ENCODE results near the gene LIPC. TPM values are rescaled to one million over a fixed set of nuclear protein-coding genes. Genes with fewer than 3 reads are reported as not detected.

LIPC gene
- polyA plus RNA-seq, 2 of the 4 experiments (the other 2 are of a cell fraction): 0.13 to 0.30 TPM

GRCh38 chr15:58568157-58568571, 136.4 kb downstream of the LIPC start:
- FAIRE-seq: no peak
- Histone ChIP-seq H3K27ac (peak overlapping the region in 1 of 2 experiments; percentile 35; a peak in 2 of 6 replicates), H3K9me3 (peaks cover 3% of the 10 kb centered on the region; the same call in 1 of the 3 replicates), H3K4me3 (no peak overlapping the region), H3K4me2 (peak overlapping the region; percentile 20; the same call in 1 of the 3 replicates), H3K4me1 (peaks cover 7% of the 10 kb centered on the region; the same call in 2 of the 3 replicates)
- no peak for ATAC-seq
- 47% methylated on average over 2 of the region's 2 CpGs for WGBS (ENCODE audit: missing lambda C conversion rate)
- POLR2A ChIA-PET: interaction anchor here (0.8 kb wide), 1 partner anchor 98 kb away, joined by 4 read pairs; no protein-coding TSS in a partner anchor
- CTCF ChIA-PET: interaction anchor here (1.1 to 1.2 kb wide), 2 partner anchors 20 to 34 kb away, joined by 3 to 4 read pairs; no protein-coding TSS in a partner anchor
- TF ChIP-seq CBX8 (IDR thresholded peaks at IDR 0.05) (no peak), ESRRA (IDR thresholded peaks at IDR 0.05; ENCODE audit: borderline replicate concordance, low read length) (no peak), BHLHE40 (IDR thresholded peaks at IDR 0.05; ENCODE audit: low read depth, low read length) (no peak), CBX2 (IDR thresholded peaks at IDR 0.05; ENCODE audit: borderline replicate concordance, low read depth) (no peak), MAFK (IDR thresholded peaks at IDR 0.05; ENCODE audit: partially characterized antibody) (no peak), HOXA7 (CRISPR knock-in tag; IDR thresholded peaks at IDR 0.05) (no peak), FOXS1 (CRISPR knock-in tag; IDR thresholded peaks at IDR 0.05) (no peak), HOXB5 (CRISPR knock-in tag; IDR thresholded peaks at IDR 0.05) (no peak), ZNF302 (CRISPR knock-in tag; IDR thresholded peaks at IDR 0.05) (no peak), TP53 (CRISPR knock-in tag; IDR thresholded peaks at IDR 0.05) (no peak), NPAS2 (CRISPR knock-in tag; IDR thresholded peaks at IDR 0.05; ENCODE audit: borderline replicate concordance) (no peak), HMGXB4 (CRISPR knock-in tag; IDR thresholded peaks at IDR 0.05; ENCODE audit: borderline replicate concordance) (no peak), NR3C1 (IDR thresholded peaks at IDR 0.05) (no peak), TFCP2L1 (CRISPR knock-in tag; IDR thresholded peaks at IDR 0.05) (no peak), KDM5A (IDR thresholded peaks at IDR 0.05) (no peak), MAX (IDR thresholded peaks at IDR 0.05) (no peak), GATA3 (IDR thresholded peaks at IDR 0.05; ENCODE audit: borderline replicate concordance) (no peak)
- DNase-seq (ENCODE audit: low read depth in 1 of 2, low spot score in 1 of 2): no peak

- no peak for FAIRE-seq
- Histone ChIP-seq H3K9me3 (peaks cover 3% of the 10 kb centered on the region; the same call in 1 of the 3 replicates), H3K4me1 (peaks cover 17% of the 10 kb centered on the region), H3K27ac (no peak overlapping the region), H3K4me2 (no peak overlapping the region), H3K4me3 (no peak overlapping the region)
- TF ChIP-seq ATOH8 (CRISPR knock-in tag; IDR thresholded peaks at IDR 0.05; ENCODE audit: low read depth) (no peak), HEYL (CRISPR knock-in tag; IDR thresholded peaks at IDR 0.05) (no peak), ELK1 (IDR thresholded peaks at IDR 0.05; ENCODE audit: low read depth, low read length) (no peak), POLR2AphosphoS2 (conservative IDR thresholded peaks at IDR 0.05; ENCODE audit: low read length) (no peak), HOXA7 (CRISPR knock-in tag; IDR thresholded peaks at IDR 0.05) (no peak), ZSCAN20 (CRISPR knock-in tag; IDR thresholded peaks at IDR 0.05) (no peak), NPAS2 (CRISPR knock-in tag; IDR thresholded peaks at IDR 0.05; ENCODE audit: borderline replicate concordance) (no peak), MAFK (IDR thresholded peaks at IDR 0.05; ENCODE audit: partially characterized antibody) (no peak), FOXS1 (CRISPR knock-in tag; IDR thresholded peaks at IDR 0.05) (no peak), ZFP36 (IDR thresholded peaks at IDR 0.05; ENCODE audit: borderline replicate concordance, partially characterized antibody) (no peak), HDAC2 (IDR thresholded peaks at IDR 0.05) (no peak), JUN (IDR thresholded peaks at IDR 0.05) (no peak), ESRRA (IDR thresholded peaks at IDR 0.05; ENCODE audit: borderline replicate concordance, low read length) (no peak), SMC3 (IDR thresholded peaks at IDR 0.05) (no peak), SREBF2 (IDR thresholded peaks at IDR 0.05) (no peak), EP300 (IDR thresholded peaks at IDR 0.05) (no peak)
- ATAC-seq: no peak
- ChIA-PET POLR2A (no interaction called here), CTCF (no interaction called here)
- no peak for DNase-seq (ENCODE audit: low read depth in 1 of 2, low spot score in 1 of 2)
- 93% methylated on average over 1 of the region's 1 CpG for WGBS (ENCODE audit: missing lambda C conversion rate)
These were observed 137.7 kb downstream of the LIPC start for GRCh38 chr15:58569455-58569854.
